Stimulated activated CD8-positive, alpha-beta memory T cell treated with anti-CD3 and anti-CD28 coated beads, Interleukin-7, amount 100 ng/mL, for 4 hours (primary cell): Measurements from ENCODE around the gene SPATA25.
"Not testable (repeated sequence)": the region's sequence is repeated elsewhere in the genome, so short reads cannot be mapped to it uniquely, and the experiment has no call there.

Experiments
- DNase-seq, 2 donors: peaks; one replicate each; pipeline ENCODE4 v3.0.0-alpha.2; 2020; ENCODE audit warnings: low read depth in 2 of 2

The SPATA25 gene

GRCh38 chr20:45917790-45918141, 30.3 kb upstream of the SPATA25 start:
- no peak for DNase-seq

- no peak for DNase-seq
Observed at GRCh38 chr20:45913116-45913515, 25.7 kb upstream of the SPATA25 start.

- no peak for DNase-seq
Observed at GRCh38 chr20:45912344-45912682, 24.9 kb upstream of the SPATA25 start.

- DNase-seq: no peak
Observed at GRCh38 chr20:45911486-45912343, 24.3 kb upstream of the SPATA25 start, which contains the start of gene PLTP. Gene PLTP, minus strand, starts transcription at chr20:45912155. Its CDS starts 703 bp downstream, at chr20:45911452.

- peak; percentile 85 to 87 for DNase-seq
Observed at GRCh38 chr20:45910670-45911485, 23.5 kb upstream of the SPATA25 start.

- no peak for DNase-seq
Observed at GRCh38 chr20:45909817-45910669, 22.6 kb upstream of the SPATA25 start.

GRCh38 chr20:45909336-45909808, 21.9 kb upstream of the SPATA25 start:
- DNase-seq: no peak

- no peak for DNase-seq
Observed at GRCh38 chr20:45908084-45908483, 20.7 kb upstream of the SPATA25 start.

GRCh38 chr20:45907219-45907948, 20.0 kb upstream of the SPATA25 start:
- no peak for DNase-seq

- DNase-seq: no peak
Observed at GRCh38 chr20:45905505-45906079, 18.2 kb upstream of the SPATA25 start.

- DNase-seq: no peak
Observed at GRCh38 chr20:45904583-45905504, 17.4 kb upstream of the SPATA25 start.

GRCh38 chr20:45902199-45902701, 14.8 kb upstream of the SPATA25 start:
- DNase-seq: no peak

- DNase-seq: not testable (repeated sequence)
Observed at GRCh38 chr20:45901332-45901731, 13.9 kb upstream of the SPATA25 start.

GRCh38 chr20:45899046-45899835, 11.8 kb upstream of the SPATA25 start:
- no peak for DNase-seq

- no peak for DNase-seq
Observed at GRCh38 chr20:45898285-45898684, 10.9 kb upstream of the SPATA25 start.

GRCh38 chr20:45897692-45898091, 10.3 kb upstream of the SPATA25 start:
- DNase-seq: no peak

- no peak for DNase-seq
Observed at GRCh38 chr20:45897289-45897688, 9.9 kb upstream of the SPATA25 start.

GRCh38 chr20:45896641-45897161, 9.3 kb upstream of the SPATA25 start:
- no peak for DNase-seq
